Pancreas (tissue), 10 donors: ENCODE data around the gene AP4S1. TPM values are rescaled to one million over a fixed set of nuclear protein-coding genes. Genes with fewer than 3 reads are reported as not detected.

ENCODE experiments used
- ATAC-seq, 4 donors: fragments of 200-7000 bp; cut with Tn5 transposase; one replicate each; pipeline versions ENCODE4 v1.8.0 to v1.9.1; 2020; ENCODE audit warnings: mild to moderate bottlenecking in 4 of 4, moderate library complexity in 4 of 4
- DNase-seq, 6 donors: peaks; one replicate each; pipeline ENCODE4 v3.0.0-alpha.2; 2020
- FAIRE-seq: peaks from 2 replicates; lab custom pipeline; 2012; peaks lifted over from hg19 to GRCh38; lab: Jason Lieb, UNC
- H3K27ac ChIP-seq, 4 donors: fragments of 200-600 bp; sonication (generic); 1 replicate in 3 of 4; 2 replicates in 1 of 4; pipeline versions ENCODE4 v1.5.0 to v1.8.0; 2020
- H3K27me3 ChIP-seq, 4 donors: fragments of 200-600 bp; one replicate each; pipeline ENCODE4 v1.8.0; 2021
- H3K36me3 ChIP-seq, 3 donors: fragments of 200-600 bp; sonication (generic) in 1 of 3; one replicate each; pipeline versions ENCODE4 v1.5.0 to v1.8.0; 2020 to 2021
- H3K4me1 ChIP-seq, 3 donors: fragments of 200-600 bp; one replicate each; pipeline ENCODE4 v1.8.0; 2021
- H3K4me3 ChIP-seq, 4 donors: fragments of 200-600 bp; sonication (generic) in 2 of 4; one replicate each; pipeline versions ENCODE4 v1.5.0 to v1.8.0; 2020 to 2021
- H3K9me3 ChIP-seq, 4 donors: fragments of 200-600 bp; one replicate each; pipeline ENCODE4 v1.8.0; 2021
- CTCF ChIP-seq, 4 donors: fragments of 200-600 bp; sonication (generic) in 3 of 4; IDR thresholded peaks; one replicate each; pipeline versions ENCODE4 v1.5.0 to v1.8.0; 2021; ENCODE audit warnings: antibody characterized with exemption in 4 of 4
- WGBS, 2 donors: extraction: QIAGEN DNeasy Blood & Tissue Kit; methylation state at CpG; one replicate each; pipeline ENCODE4 v1.1.7; 2013; 5-methylcytosine and 5-hydroxymethylcytosine counted together
- intact Hi-C, 3 donors: fragments of 100-400 bp; cut with DNase I; formaldehyde crosslinking; loops; one replicate each; pipeline versions ENCODE4 v1.11.1 to v1.14.2; 2022
- polyA plus RNA-seq, 2 donors: library from polyadenylated mRNA; stranded (reverse); fragments of 200-250 nt; gene quantifications; one replicate each; pipeline ENCODE4 v1.2.3, GENCODE V29; 2013
- total RNA-seq, 6 donors: library from RNA; stranded (reverse); fragmentation: NEBNext Ultra II Directional in 4 of 6; extraction: Animal tissue kit (Norgen Biotek cat#: 25700) in 4 of 6; gene quantifications; one replicate each; pipeline versions ENCODE4 v1.2.1 to v1.2.4, GENCODE V29; 2021 to 2023
- donor health status: healthy with polysubstance abuse.
- donor health status: DM: no; HTN: no; CAD: no; lungs with moderate emphysema.
- donor health status: DM: no; HTN: no; CAD: no.
- donor health status: control.
- donor health status: control.
- donor health status: Bipolar disorder and iron deficiency.
- donor health status: DM: yes; HTN: yes; CAD: no.
- donor health status: DM: no; HTN: no; CAD: no.
- donor health status: DM: no; HTN: no; CAD: no.
- donor health status: DM: yes; HTN: yes; CAD: no.

Gene AP4S1
- total and polyA plus RNA-seq, 8 donors = 2.8 to 5.6 (median 4.4) TPM

GRCh38 chr14:30996892-30997659, 28.4 kb upstream of the AP4S1 start:
- intact Hi-C loops = no loop called here
- Histone ChIP-seq H3K4me3 (no peak overlapping the region), H3K27ac (no peak overlapping the region), H3K36me3 (no peaks in the 10 kb centered on the region), H3K9me3 (no peaks in the 10 kb centered on the region), H3K27me3 (no peaks in the 10 kb centered on the region), H3K4me1 (peaks cover 11 to 20% (median 11%) of the 10 kb centered on the region in 3 donors)
- FAIRE-seq (no peak), ATAC-seq (peak in 2 of 4 donors; percentile 53 to 55), DNase-seq (no peak)
- 72% methylated on average over 4 of the region's 4 CpGs for WGBS, 2 donors
- TF ChIP-seq CTCF (IDR thresholded peaks at IDR 0.05) = no peak

GRCh38 chr14:30998100-30998706, 27.2 kb upstream of the AP4S1 start:
- Histone ChIP-seq H3K4me1 (peaks cover 11 to 20% (median 11%) of the 10 kb centered on the region in 3 donors), H3K9me3 (no peaks in the 10 kb centered on the region), H3K27me3 (no peaks in the 10 kb centered on the region), H3K4me3 (no peak overlapping the region), H3K36me3 (no peaks in the 10 kb centered on the region), H3K27ac (no peak overlapping the region)
- DNase-seq = no peak
- 96 to 100% methylated on average over 1 of the region's 1 CpG for WGBS, 2 donors
- TF ChIP-seq CTCF (IDR thresholded peaks at IDR 0.05) = no peak
- no peak for FAIRE-seq
- intact Hi-C loops = no loop called here
- no peak for ATAC-seq

GRCh38 chr14:30999038-30999773, 26.2 kb upstream of the AP4S1 start:
- no peaks in the 10 kb centered on the region for H3K9me3 ChIP-seq
- no peak for TF ChIP-seq CTCF (IDR thresholded peaks at IDR 0.05)
- peaks cover 11 to 20% (median 11%) of the 10 kb centered on the region in 3 donors for H3K4me1 ChIP-seq
- no peak overlapping the region for H3K4me3 ChIP-seq
- WGBS, 2 donors = 95 to 98% methylated on average over 6 of the region's 6 CpGs
- FAIRE-seq = no peak
- intact Hi-C loops = no loop called here
- no peaks in the 10 kb centered on the region for H3K36me3 ChIP-seq
- ATAC-seq = no peak
- H3K27me3 ChIP-seq = no peaks in the 10 kb centered on the region
- H3K27ac ChIP-seq = no peak overlapping the region
- no peak for DNase-seq

GRCh38 chr14:31000629-31001338, 24.7 kb upstream of the AP4S1 start:
- WGBS, 2 donors = 31 to 32% methylated on average over 3 of the region's 3 CpGs
- no peak for FAIRE-seq
- peaks cover 0 to 9% (median 0%) of the 10 kb centered on the region in 3 donors for H3K4me1 ChIP-seq

More at GRCh38 chr14:31000629-31001338, 24.7 kb upstream of the AP4S1 start:
- H3K27me3 ChIP-seq = no peaks in the 10 kb centered on the region
- H3K9me3 ChIP-seq = no peaks in the 10 kb centered on the region
- H3K36me3 ChIP-seq = peaks cover 0 to 5% (median 0%) of the 10 kb centered on the region in 3 donors
- H3K4me3 ChIP-seq = no peak overlapping the region
- intact Hi-C loops = no loop called here
- ATAC-seq (peak in 2 of 4 donors; percentile 8 to 38), DNase-seq (no peak)
- H3K27ac ChIP-seq = no peak overlapping the region
- TF ChIP-seq CTCF (IDR thresholded peaks at IDR 0.05) = no peak
